Measurements from ENCODE around the gene MOV10L1. TPM values are rescaled to one million over a fixed set of nuclear protein-coding genes. Genes with fewer than 3 reads are reported as not detected.
"Not testable (repeated sequence)": the region's sequence is repeated elsewhere in the genome, so short reads cannot be mapped to it uniquely, and the experiment has no call there.

Gene MOV10L1
- total RNA-seq, 6 experiments from 2014 or later = 0.21 to 0.31 (median 0.24) TPM; not detected in 2

- Histone ChIP-seq H3K9me3 (no peaks in the 10 kb centered on the region), H3K4me3 (no peak overlapping the region), H3K36me3 (no peaks in the 10 kb centered on the region), H3K27me3 (no peaks in the 10 kb centered on the region), H3K27ac (no peak overlapping the region), H3K4me1 (no peaks in the 10 kb centered on the region)
- TF ChIP-seq CTCF (IDR thresholded peaks at IDR 0.05) (no peak), POLR2A (IDR thresholded peaks at IDR 0.05) (no peak)
- intact Hi-C loops (cut with DNase I) = no loop called here
- ATAC-seq (peak in 1 of 4 donors; percentile 37), DNase-seq (no peak)
- WGBS (ENCODE audit: insufficient coverage, low coverage, low lambda C conversion rate, missing lambda C conversion rate) = 67% methylated on average over 3 of the region's 23 CpGs
Measured at GRCh38 chr22:50161508-50162390, 71.9 kb downstream of the MOV10L1 start.

- Histone ChIP-seq H3K9me3 (no peaks in the 10 kb centered on the region), H3K36me3 (no peaks in the 10 kb centered on the region), H3K27ac (no peak overlapping the region), H3K27me3 (no peaks in the 10 kb centered on the region), H3K4me3 (no peak overlapping the region), H3K4me1 (no peaks in the 10 kb centered on the region)
- ATAC-seq = no peak
- intact Hi-C loops (cut with DNase I) = no loop called here
- TF ChIP-seq POLR2A (IDR thresholded peaks at IDR 0.05) = no peak
- TF ChIP-seq CTCF (IDR thresholded peaks at IDR 0.05) = no peak
- WGBS (ENCODE audit: insufficient coverage, low coverage, low lambda C conversion rate, missing lambda C conversion rate) = 100% methylated on average over 3 of the region's 10 CpGs
- DNase-seq = no peak
Measured at GRCh38 chr22:50162391-50162956, 72.7 kb downstream of the MOV10L1 start.

GRCh38 chr22:50165436-50166123 lies 75.8 kb downstream of the MOV10L1 start:
- DNase-seq (no peak), ATAC-seq (peak in 2 of 4 donors; percentile 14 to 20)
- H3K36me3 ChIP-seq = no peaks in the 10 kb centered on the region
- H3K9me3 ChIP-seq = no peaks in the 10 kb centered on the region
- WGBS (ENCODE audit: insufficient coverage, low coverage, low lambda C conversion rate, missing lambda C conversion rate) = 47% methylated on average over 2 of the region's 28 CpGs
- no peaks in the 10 kb centered on the region for H3K27me3 ChIP-seq
- intact Hi-C loops (cut with DNase I) = no loop called here
- no peak overlapping the region for H3K4me3 ChIP-seq
- no peaks in the 10 kb centered on the region for H3K4me1 ChIP-seq
- no peak overlapping the region for H3K27ac ChIP-seq
- TF ChIP-seq POLR2A (IDR thresholded peaks at IDR 0.05) = no peak
- TF ChIP-seq CTCF (IDR thresholded peaks at IDR 0.05) = no peak

- no peak for TF ChIP-seq CTCF (IDR thresholded peaks at IDR 0.05)
- no peak for TF ChIP-seq POLR2A (IDR thresholded peaks at IDR 0.05)
- intact Hi-C loops (cut with DNase I) = no loop called here
- Histone ChIP-seq H3K27me3 (no peaks in the 10 kb centered on the region), H3K36me3 (no peaks in the 10 kb centered on the region), H3K27ac (no peak overlapping the region), H3K9me3 (no peaks in the 10 kb centered on the region), H3K4me3 (no peak overlapping the region), H3K4me1 (peaks cover 0 to 15% (median 0%) of the 10 kb centered on the region in 4 donors)
- WGBS (ENCODE audit: insufficient coverage, low coverage, low lambda C conversion rate, missing lambda C conversion rate) = 37% methylated on average over 7 of the region's 11 CpGs
- DNase-seq (no peak), ATAC-seq (no peak)
Measured at GRCh38 chr22:50167689-50168489, 78.1 kb downstream of the MOV10L1 start.

GRCh38 chr22:50168490-50169180 lies 78.8 kb downstream of the MOV10L1 start:
- DNase-seq; H3K36me3 ChIP-seq; intact Hi-C loops (cut with DNase I); H3K9me3 ChIP-seq; ATAC-seq; H3K27ac ChIP-seq; H3K27me3 ChIP-seq; H3K4me3 ChIP-seq: not testable (repeated sequence)
- WGBS (ENCODE audit: insufficient coverage, low coverage, low lambda C conversion rate, missing lambda C conversion rate) = 49% methylated on average over 5 of the region's 5 CpGs
- peaks cover 0 to 15% (median 0%) of the 10 kb centered on the region in 4 donors for H3K4me1 ChIP-seq
